Measurements from ENCODE around the gene SYT13.

Gene SYT13

GRCh38 chr11:45285930-45286632 lies at the start of gene SYT13:
TSS of gene SYT13 (minus strand) at chr11:45286341. CDS start at chr11:45286207, 134 bp downstream.
- no peak for DNase-seq (ENCODE audit: low spot score)

- no peak for DNase-seq (ENCODE audit: low spot score)
These were observed 49.3 kb upstream of the SYT13 start for GRCh38 chr11:45335434-45335833.

GRCh38 chr11:45334836-45335235 lies 48.7 kb upstream of the SYT13 start:
- DNase-seq (ENCODE audit: low spot score) = no peak

- DNase-seq (ENCODE audit: low spot score) = no peak
These were observed 48.3 kb upstream of the SYT13 start for GRCh38 chr11:45334410-45334809.

GRCh38 chr11:45333001-45333971 lies 47.1 kb upstream of the SYT13 start:
- DNase-seq (ENCODE audit: low spot score) = peak; percentile 41

GRCh38 chr11:45332276-45332934 lies 46.3 kb upstream of the SYT13 start:
- peak; percentile 82 for DNase-seq (ENCODE audit: low spot score)

- DNase-seq (ENCODE audit: low spot score) = no peak
These were observed 45.7 kb upstream of the SYT13 start for GRCh38 chr11:45331839-45332238.

GRCh38 chr11:45328726-45329125 lies 42.6 kb upstream of the SYT13 start:
- no peak for DNase-seq (ENCODE audit: low spot score)

GRCh38 chr11:45324459-45324858 lies 38.3 kb upstream of the SYT13 start:
- DNase-seq (ENCODE audit: low spot score) = no peak

GRCh38 chr11:45323601-45324249 lies 37.6 kb upstream of the SYT13 start:
- no peak for DNase-seq (ENCODE audit: low spot score)

GRCh38 chr11:45322891-45323600 lies 36.9 kb upstream of the SYT13 start:
- no peak for DNase-seq (ENCODE audit: low spot score)

- DNase-seq (ENCODE audit: low spot score) = no peak
These were observed 36.1 kb upstream of the SYT13 start for GRCh38 chr11:45322111-45322705.

GRCh38 chr11:45321669-45322068 lies 35.5 kb upstream of the SYT13 start:
- DNase-seq (ENCODE audit: low spot score) = no peak

GRCh38 chr11:45321031-45321595 lies 35.0 kb upstream of the SYT13 start:
- DNase-seq (ENCODE audit: low spot score) = no peak

- no peak for DNase-seq (ENCODE audit: low spot score)
These were observed 34.2 kb upstream of the SYT13 start for GRCh38 chr11:45320371-45320770.

- DNase-seq (ENCODE audit: low spot score) = no peak
These were observed 32.9 kb upstream of the SYT13 start for GRCh38 chr11:45319077-45319476.

GRCh38 chr11:45318516-45318915 lies 32.4 kb upstream of the SYT13 start:
- DNase-seq (ENCODE audit: low spot score) = no peak

GRCh38 chr11:45316258-45316657 lies 30.1 kb upstream of the SYT13 start:
- DNase-seq (ENCODE audit: low spot score) = no peak

- no peak for DNase-seq (ENCODE audit: low spot score)
These were observed 28.8 kb upstream of the SYT13 start for GRCh38 chr11:45314900-45315299.

- DNase-seq (ENCODE audit: low spot score) = no peak
These were observed 27.2 kb upstream of the SYT13 start for GRCh38 chr11:45313171-45313865.

Data from GM03348 (cell line).